SK-N-SH treated with all-trans-retinoic acid at 6 μM for 48 hours (cell line): ENCODE data around the gene SOWAHB.

Source experiments
- ARNTL ChIP-seq: fragments of 450-650 bp; formaldehyde crosslinking; IDR thresholded peaks from 2 replicates; pipeline ENCODE4 v1.5.0; 2020; ENCODE audit warnings: low read depth, mild to moderate bottlenecking, moderate library complexity, borderline replicate concordance
- ISL1 ChIP-seq: fragments of 250-450 bp; sonication (Bioruptor Pico); IDR thresholded peaks from 2 replicates; pipeline ENCODE4 v2.1.2; 2022; ENCODE audit warnings: mild to moderate bottlenecking, moderate library complexity
- OSR1 ChIP-seq: fragments of 250-450 bp; sonication (Bioruptor Pico); IDR thresholded peaks from 2 replicates; pipeline ENCODE4 v1.8.0; 2022; ENCODE audit warnings: moderate library complexity, mild to moderate bottlenecking, inconsistent platforms
- ZFP30 ChIP-seq: fragments of 450-650 bp; formaldehyde crosslinking; IDR thresholded peaks from 2 replicates; pipeline ENCODE4 v1.5.0; 2022; ENCODE audit warnings: mild to moderate bottlenecking, moderate library complexity
- ZNF70 ChIP-seq: fragments of 450-650 bp; formaldehyde crosslinking; IDR thresholded peaks from 2 replicates; pipeline ENCODE4 v1.5.0; 2020; ENCODE audit warnings: mild to moderate bottlenecking, moderate library complexity
- TF ChIP-seq, protein P1 (sequence below): fragments of 250-450 bp; sonication (Bioruptor Pico); IDR thresholded peaks from 2 replicates; pipeline ENCODE4 v1.8.0; 2020; ENCODE audit warnings: mild to moderate bottlenecking, moderate library complexity, borderline replicate concordance
- TF ChIP-seq, protein P2 (sequence below): fragments of 250-450 bp; sonication (Bioruptor Pico); IDR thresholded peaks from 2 replicates; pipeline ENCODE4 v1.5.1; 2020; ENCODE audit warnings: low read depth, mild to moderate bottlenecking, moderate library complexity
- TF ChIP-seq, protein P3 (sequence below): fragments of 250-450 bp; sonication (Bioruptor Pico); IDR thresholded peaks from 2 replicates; pipeline ENCODE4 v1.5.0; 2020; ENCODE audit warnings: mild to moderate bottlenecking, moderate library complexity

DNA sequence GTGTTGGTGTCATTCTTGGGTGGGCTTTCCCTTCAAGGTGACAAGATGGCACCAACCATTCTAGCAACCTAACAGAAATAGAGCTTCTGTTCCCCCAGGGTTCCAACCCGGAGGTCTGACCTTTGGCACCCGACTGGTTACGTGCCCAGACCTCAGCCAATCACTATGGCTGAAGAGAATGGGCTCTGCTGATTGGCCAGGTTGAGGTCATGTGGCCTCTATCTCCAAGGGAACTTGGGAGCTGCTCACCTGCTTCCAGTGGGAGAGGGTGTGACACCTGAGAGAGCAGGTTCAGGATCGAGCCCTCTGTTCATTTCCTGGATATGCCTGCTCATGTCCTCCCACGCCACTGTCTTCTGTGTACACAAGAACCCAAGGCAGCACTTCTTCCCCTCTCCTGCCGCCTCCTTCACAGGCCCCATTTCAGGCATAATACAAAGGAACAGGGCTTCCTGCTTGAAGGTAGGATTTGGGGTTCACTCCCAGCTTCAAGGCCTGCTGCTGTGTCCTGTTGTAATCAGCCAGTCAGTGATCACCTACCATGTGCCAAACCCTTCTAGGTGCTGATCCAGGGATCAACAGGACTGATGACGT is 11.0 kb downstream of the SOWAHB start:
- TF ChIP-seq ISL1 (CRISPR knock-in tag) (no peak), ARNTL (no peak), ZFP30 (CRISPR knock-in tag) (no peak), OSR1 (CRISPR knock-in tag) (no peak), ZNF70 (no peak)
- TF ChIP-seq, protein P1, sequence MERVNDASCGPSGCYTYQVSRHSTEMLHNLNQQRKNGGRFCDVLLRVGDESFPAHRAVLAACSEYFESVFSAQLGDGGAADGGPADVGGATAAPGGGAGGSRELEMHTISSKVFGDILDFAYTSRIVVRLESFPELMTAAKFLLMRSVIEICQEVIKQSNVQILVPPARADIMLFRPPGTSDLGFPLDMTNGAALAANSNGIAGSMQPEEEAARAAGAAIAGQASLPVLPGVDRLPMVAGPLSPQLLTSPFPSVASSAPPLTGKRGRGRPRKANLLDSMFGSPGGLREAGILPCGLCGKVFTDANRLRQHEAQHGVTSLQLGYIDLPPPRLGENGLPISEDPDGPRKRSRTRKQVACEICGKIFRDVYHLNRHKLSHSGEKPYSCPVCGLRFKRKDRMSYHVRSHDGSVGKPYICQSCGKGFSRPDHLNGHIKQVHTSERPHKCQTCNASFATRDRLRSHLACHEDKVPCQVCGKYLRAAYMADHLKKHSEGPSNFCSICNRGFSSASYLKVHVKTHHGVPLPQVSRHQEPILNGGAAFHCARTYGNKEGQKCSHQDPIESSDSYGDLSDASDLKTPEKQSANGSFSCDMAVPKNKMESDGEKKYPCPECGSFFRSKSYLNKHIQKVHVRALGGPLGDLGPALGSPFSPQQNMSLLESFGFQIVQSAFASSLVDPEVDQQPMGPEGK (CRISPR knock-in tag) = no peak
- TF ChIP-seq, protein P2, sequence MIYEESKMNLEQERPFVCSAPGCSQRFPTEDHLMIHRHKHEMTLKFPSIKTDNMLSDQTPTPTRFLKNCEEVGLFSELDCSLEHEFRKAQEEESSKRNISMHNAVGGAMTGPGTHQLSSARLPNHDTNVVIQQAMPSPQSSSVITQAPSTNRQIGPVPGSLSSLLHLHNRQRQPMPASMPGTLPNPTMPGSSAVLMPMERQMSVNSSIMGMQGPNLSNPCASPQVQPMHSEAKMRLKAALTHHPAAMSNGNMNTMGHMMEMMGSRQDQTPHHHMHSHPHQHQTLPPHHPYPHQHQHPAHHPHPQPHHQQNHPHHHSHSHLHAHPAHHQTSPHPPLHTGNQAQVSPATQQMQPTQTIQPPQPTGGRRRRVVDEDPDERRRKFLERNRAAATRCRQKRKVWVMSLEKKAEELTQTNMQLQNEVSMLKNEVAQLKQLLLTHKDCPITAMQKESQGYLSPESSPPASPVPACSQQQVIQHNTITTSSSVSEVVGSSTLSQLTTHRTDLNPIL = no peak
- TF ChIP-seq, protein P3, sequence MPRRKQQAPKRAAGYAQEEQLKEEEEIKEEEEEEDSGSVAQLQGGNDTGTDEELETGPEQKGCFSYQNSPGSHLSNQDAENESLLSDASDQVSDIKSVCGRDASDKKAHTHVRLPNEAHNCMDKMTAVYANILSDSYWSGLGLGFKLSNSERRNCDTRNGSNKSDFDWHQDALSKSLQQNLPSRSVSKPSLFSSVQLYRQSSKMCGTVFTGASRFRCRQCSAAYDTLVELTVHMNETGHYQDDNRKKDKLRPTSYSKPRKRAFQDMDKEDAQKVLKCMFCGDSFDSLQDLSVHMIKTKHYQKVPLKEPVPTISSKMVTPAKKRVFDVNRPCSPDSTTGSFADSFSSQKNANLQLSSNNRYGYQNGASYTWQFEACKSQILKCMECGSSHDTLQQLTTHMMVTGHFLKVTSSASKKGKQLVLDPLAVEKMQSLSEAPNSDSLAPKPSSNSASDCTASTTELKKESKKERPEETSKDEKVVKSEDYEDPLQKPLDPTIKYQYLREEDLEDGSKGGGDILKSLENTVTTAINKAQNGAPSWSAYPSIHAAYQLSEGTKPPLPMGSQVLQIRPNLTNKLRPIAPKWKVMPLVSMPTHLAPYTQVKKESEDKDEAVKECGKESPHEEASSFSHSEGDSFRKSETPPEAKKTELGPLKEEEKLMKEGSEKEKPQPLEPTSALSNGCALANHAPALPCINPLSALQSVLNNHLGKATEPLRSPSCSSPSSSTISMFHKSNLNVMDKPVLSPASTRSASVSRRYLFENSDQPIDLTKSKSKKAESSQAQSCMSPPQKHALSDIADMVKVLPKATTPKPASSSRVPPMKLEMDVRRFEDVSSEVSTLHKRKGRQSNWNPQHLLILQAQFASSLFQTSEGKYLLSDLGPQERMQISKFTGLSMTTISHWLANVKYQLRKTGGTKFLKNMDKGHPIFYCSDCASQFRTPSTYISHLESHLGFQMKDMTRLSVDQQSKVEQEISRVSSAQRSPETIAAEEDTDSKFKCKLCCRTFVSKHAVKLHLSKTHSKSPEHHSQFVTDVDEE (CRISPR knock-in tag) = no peak
